ENCODE results near the gene MAN2A1. TPM values are rescaled to one million over a fixed set of nuclear protein-coding genes. Genes with fewer than 3 reads are reported as not detected.

Gene MAN2A1
- total RNA-seq, 1 experiment from 2014 or later, result 35.4 TPM

GRCh38 chr5:109718216-109718615 lies 28.5 kb downstream of the MAN2A1 start:
- no peak for TF ChIP-seq ZNF274 (IDR thresholded peaks at IDR 0.05; ENCODE audit: low read depth, low read length)
- no peak for TF ChIP-seq SP1 (IDR thresholded peaks at IDR 0.05; ENCODE audit: low read depth)
- TF ChIP-seq SRF (IDR thresholded peaks at IDR 0.05; ENCODE audit: low read depth), result no peak
- TF ChIP-seq CBX3 (IDR thresholded peaks at IDR 0.05; ENCODE audit: low read depth), result no peak
- no peak for TF ChIP-seq RAD21 (IDR thresholded peaks at IDR 0.05; ENCODE audit: low read depth)
- TF ChIP-seq ELF1 (IDR thresholded peaks at IDR 0.05; ENCODE audit: borderline replicate concordance, low read depth), result no peak
- no peak for TF ChIP-seq EZH2phosphoT487 (IDR thresholded peaks at IDR 0.05; ENCODE audit: borderline replicate concordance)
- TF ChIP-seq ZBTB33 (IDR thresholded peaks at IDR 0.05; ENCODE audit: extremely low read depth, insufficient replicate concordance, low read length), result no peak
- TF ChIP-seq FOSL1 (IDR thresholded peaks at IDR 0.05; ENCODE audit: low read depth), result no peak
- no peak for TF ChIP-seq SIN3A (IDR thresholded peaks at IDR 0.05; ENCODE audit: low read depth)
- no peak for TF ChIP-seq CEBPB (IDR thresholded peaks at IDR 0.05; ENCODE audit: low read depth)
- TF ChIP-seq JUND (IDR thresholded peaks at IDR 0.05), result no peak
- TF ChIP-seq POLR2AphosphoS5 (IDR thresholded peaks at IDR 0.05; ENCODE audit: low read depth, low read length), result no peak
- no peak for TF ChIP-seq EGR1 (IDR thresholded peaks at IDR 0.05; ENCODE audit: low read depth)
- no peak for TF ChIP-seq MAX (IDR thresholded peaks at IDR 0.05)
- no peak for TF ChIP-seq ZFX (IDR thresholded peaks at IDR 0.05)
- no peak for TF ChIP-seq ATF3 (IDR thresholded peaks at IDR 0.05)
- TF ChIP-seq REST (IDR thresholded peaks at IDR 0.05; ENCODE audit: low read depth), result no peak
- no peaks in the 10 kb centered on the region for H3K27me3 ChIP-seq (ENCODE audit: insufficient read depth, low read length)
- no TSS peak for BruUV-seq (replicated peaks)
- peaks cover 4% of the 10 kb centered on the region; the same call in 1 of the 2 replicates for H3K79me2 ChIP-seq (ENCODE audit: insufficient read depth, low read length)
- no peaks in the 10 kb centered on the region for H3K9me3 ChIP-seq (ENCODE audit: control insufficient read depth in 1 of 2, insufficient read depth in 1 of 2, low read depth in 1 of 2, low read length in 2 of 2)
- no peaks in the 10 kb centered on the region for H4K20me1 ChIP-seq (ENCODE audit: insufficient read depth)
- no peak for ATAC-seq
- ChIA-PET POLR2A (no interaction called here), CTCF (no interaction called here), RAD21 (ENCODE audit: low non-redundant PET in 1 of 2, low total read pairs in 2 of 2, uncharacterized antibody in 2 of 2, unreplicated experiment in 2 of 2) (no interaction called here)
- intact Hi-C loops (cut with micrococcal nuclease), result no loop called here
- H3K4me3 ChIP-seq (replicated peaks in 1 of 2; ENCODE audit: low read depth in 1 of 2, low read length in 2 of 2), result no peak overlapping the region
- H3K9ac ChIP-seq (ENCODE audit: low read length), result no peak overlapping the region
- no peaks in the 10 kb centered on the region for H3K4me1 ChIP-seq (ENCODE audit: control insufficient read depth in 1 of 2, insufficient read depth in 2 of 2, low read length in 2 of 2)
- H3K9me2 ChIP-seq (ENCODE audit: insufficient read depth), result no peaks in the 10 kb centered on the region
- no peak overlapping the region for H3K27ac ChIP-seq (ENCODE audit: low read depth, low read length)
- DNase-seq (ENCODE audit: low read depth, low spot score), result no peak
- H2AFZ ChIP-seq (ENCODE audit: low read depth, low read length, poor library complexity, severe bottlenecking), result no peak overlapping the region
- no peak overlapping the region for H3K4me2 ChIP-seq (ENCODE audit: low read length)
- no peaks in the 10 kb centered on the region for H3K36me3 ChIP-seq (ENCODE audit: control insufficient read depth in 1 of 2, insufficient read depth in 2 of 2, low read length in 2 of 2)

All from HCT116 (cell line).